Sigmoid colon (tissue), 7 donors: ENCODE data around the gene GTPBP8. TPM values are rescaled to one million over a fixed set of nuclear protein-coding genes. Genes with fewer than 3 reads are reported as not detected.
A peak's percentile ranks its signal among the peaks of the same experiment; 100 is the strongest.
"Not testable (repeated sequence)": the region's sequence is repeated elsewhere in the genome, so short reads cannot be mapped to it uniquely, and the experiment has no call there.

ENCODE experiments used
- DNase-seq: peaks from one replicate; pipeline ENCODE4 v3.0.0-alpha.2; 2019
- H3K27ac ChIP-seq, 4 donors: fragments of 200-600 bp; sonication (generic); one replicate each; pipeline ENCODE4 v1.5.1; 2016 to 2019; ENCODE audit warnings: mild to moderate bottlenecking in 1 of 4
- H3K27me3 ChIP-seq, 3 donors: fragments of 200-600 bp; sonication (generic); one replicate each; pipeline ENCODE4 v1.5.1; 2019; ENCODE audit warnings: mild to moderate bottlenecking in 1 of 3
- H3K36me3 ChIP-seq, 4 donors: fragments of 200-600 bp; sonication (generic); one replicate each; pipeline ENCODE4 v1.5.1; 2016 to 2019
- H3K4me1 ChIP-seq, 4 donors: fragments of 200-600 bp; sonication (generic); one replicate each; pipeline ENCODE4 v1.5.1; 2017 to 2019
- H3K4me3 ChIP-seq, 4 donors: fragments of 200-600 bp; sonication (generic); one replicate each; pipeline ENCODE4 v1.5.1; 2017 to 2019; ENCODE audit warnings: mild to moderate bottlenecking in 2 of 4, moderate library complexity in 1 of 4
- H3K9me3 ChIP-seq, 4 donors: fragments of 200-600 bp in 3 of 4; sonication (generic) in 3 of 4; one replicate each; pipeline versions ENCODE4 v1.5.1 to v1.6.1; 2013 to 2019
- CTCF ChIP-seq, 4 experiments: fragments of 450-650 bp in 3 of 4; fragments of 200-600 bp in 1 of 4; IDR thresholded peaks; one replicate each; pipeline ENCODE4 v1.5.1; 2016 to 2019; ENCODE audit warnings: antibody characterized with exemption in 4 of 4, mild to moderate bottlenecking in 3 of 4, moderate library complexity in 2 of 4
- EP300 ChIP-seq, 4 donors: sonication (generic); formaldehyde crosslinking; IDR thresholded peaks; one replicate each; pipeline ENCODE4 v1.6.1; 2017; ENCODE audit warnings: antibody characterized with exemption in 4 of 4
- POLR2A ChIP-seq, 2 donors: fragments of 450-650 bp; IDR thresholded peaks; one replicate each; pipeline ENCODE4 v1.6.1; 2016; ENCODE audit warnings: antibody characterized with exemption in 2 of 2, mild to moderate bottlenecking in 2 of 2, moderate library complexity in 2 of 2
- POLR2AphosphoS5 ChIP-seq, 4 donors: sonication (generic); formaldehyde crosslinking; IDR thresholded peaks; one replicate each; pipeline ENCODE4 v1.6.1; 2017; ENCODE audit warnings: antibody characterized with exemption in 4 of 4
- WGBS, 2 donors: extraction: QIAGEN DNeasy Blood & Tissue Kit; methylation state at CpG; one replicate each; pipeline ENCODE4 v1.1.7; 2013; 5-methylcytosine and 5-hydroxymethylcytosine counted together
- intact Hi-C: fragments of 100-400 bp; cut with DNase I; formaldehyde crosslinking; loops from one replicate; pipeline ENCODE4 v1.15.1; 2023
- polyA plus RNA-seq, 3 donors: library from polyadenylated mRNA; stranded (reverse); fragments of 200-250 nt; gene quantifications; one replicate each; pipeline ENCODE4 v1.2.3, GENCODE V29; 2013
- total RNA-seq, 4 donors: library from RNA; depleted of rRNA; stranded (reverse); fragments of >200 nt; gene quantifications; one replicate each; pipeline ENCODE4 v1.1.0, GENCODE V29; 2016
- donor health status: healthy with polysubstance abuse.
- donor health status: Bipolar disorder and iron deficiency.
- donor health status: healthy.

The GTPBP8 gene
- total and polyA plus RNA-seq, 7 donors, result 11.3 to 38.2 (median 20.6) TPM

GRCh38 chr3:113035387-113035982 is 44.7 kb downstream of the GTPBP8 start:
- H3K27me3 ChIP-seq, result no peaks in the 10 kb centered on the region
- H3K36me3 ChIP-seq, result no peaks in the 10 kb centered on the region
- H3K9me3 ChIP-seq, result no peaks in the 10 kb centered on the region
- no peak overlapping the region for H3K4me3 ChIP-seq
- intact Hi-C loops, result no loop called here
- H3K27ac ChIP-seq, result no peak overlapping the region
- 59 to 65% methylated on average over 6 of the region's 6 CpGs for WGBS, 2 donors
- no peak for TF ChIP-seq EP300 (IDR thresholded peaks at IDR 0.05)
- peak; percentile 67 to 76 (median 70) for TF ChIP-seq CTCF (IDR thresholded peaks at IDR 0.05)
- no peak for TF ChIP-seq POLR2AphosphoS5 (IDR thresholded peaks at IDR 0.05)
- no peak for DNase-seq
- no peaks in the 10 kb centered on the region for H3K4me1 ChIP-seq

DNA sequence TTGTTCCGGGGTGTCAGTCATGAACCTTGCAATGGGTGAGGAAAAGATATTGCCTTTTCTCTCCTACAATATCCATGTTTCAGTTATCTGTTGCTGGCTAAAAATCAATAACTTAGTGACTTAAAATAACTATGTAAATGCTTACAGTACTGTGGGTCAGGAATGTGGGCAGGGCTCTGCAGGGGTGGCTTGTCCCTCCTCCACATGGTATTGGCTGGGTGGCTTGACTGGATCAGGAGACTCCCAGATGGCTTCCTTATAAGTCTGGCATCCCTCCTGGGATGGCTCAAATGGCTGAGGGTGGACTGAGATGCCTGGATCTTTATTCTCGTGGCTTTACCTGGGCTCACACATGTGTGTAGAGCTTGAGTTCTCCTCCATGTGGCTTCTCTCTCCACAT is 47.5 kb downstream of the GTPBP8 start:
- H3K9me3 ChIP-seq, result no peaks in the 10 kb centered on the region
- 89 to 90% methylated on average over 2 of the region's 2 CpGs for WGBS, 2 donors
- TF ChIP-seq POLR2A (IDR thresholded peaks at IDR 0.05) (no peak), CTCF (IDR thresholded peaks at IDR 0.05) (no peak), EP300 (IDR thresholded peaks at IDR 0.05) (no peak), POLR2AphosphoS5 (IDR thresholded peaks at IDR 0.05) (no peak)
- H3K4me3 ChIP-seq, result no peak overlapping the region
- intact Hi-C loops, result no loop called here
- H3K36me3 ChIP-seq, result no peaks in the 10 kb centered on the region
- H3K27ac ChIP-seq, result no peak overlapping the region
- no peaks in the 10 kb centered on the region for H3K4me1 ChIP-seq
- no peak for DNase-seq
- H3K27me3 ChIP-seq, result no peaks in the 10 kb centered on the region

GRCh38 chr3:113039546-113039945 is 48.8 kb downstream of the GTPBP8 start:
- H3K27me3 ChIP-seq, result no peaks in the 10 kb centered on the region
- TF ChIP-seq CTCF (IDR thresholded peaks at IDR 0.05), result no peak
- no peak for TF ChIP-seq POLR2A (IDR thresholded peaks at IDR 0.05)
- TF ChIP-seq EP300 (IDR thresholded peaks at IDR 0.05), result no peak
- no peak for TF ChIP-seq POLR2AphosphoS5 (IDR thresholded peaks at IDR 0.05)
- no peaks in the 10 kb centered on the region for H3K36me3 ChIP-seq
- H3K9me3 ChIP-seq, result no peaks in the 10 kb centered on the region
- no peak overlapping the region for H3K27ac ChIP-seq
- H3K4me1 ChIP-seq, result no peaks in the 10 kb centered on the region
- no peak for DNase-seq
- intact Hi-C loops, result no loop called here
- no peak overlapping the region for H3K4me3 ChIP-seq
- 93 to 95% methylated on average over 5 of the region's 5 CpGs for WGBS, 2 donors

GRCh38 chr3:113040231-113040630 is 49.4 kb downstream of the GTPBP8 start:
- Histone ChIP-seq H3K4me1 (no peaks in the 10 kb centered on the region), H3K27ac (no peak overlapping the region), H3K36me3 (no peaks in the 10 kb centered on the region), H3K4me3 (no peak overlapping the region), H3K9me3 (no peaks in the 10 kb centered on the region), H3K27me3 (no peaks in the 10 kb centered on the region)
- TF ChIP-seq CTCF (IDR thresholded peaks at IDR 0.05), result no peak
- no peak for TF ChIP-seq EP300 (IDR thresholded peaks at IDR 0.05)
- no peak for TF ChIP-seq POLR2A (IDR thresholded peaks at IDR 0.05)
- no peak for TF ChIP-seq POLR2AphosphoS5 (IDR thresholded peaks at IDR 0.05)
- WGBS, 2 donors, result 70 to 79% methylated on average over 4 of the region's 4 CpGs
- no peak for DNase-seq
- intact Hi-C loops, result no loop called here

GRCh38 chr3:113043686-113044085 is 52.9 kb downstream of the GTPBP8 start:
- no peaks in the 10 kb centered on the region for H3K4me1 ChIP-seq
- no peaks in the 10 kb centered on the region for H3K27me3 ChIP-seq
- H3K27ac ChIP-seq, result no peak overlapping the region
- no peak for TF ChIP-seq POLR2AphosphoS5 (IDR thresholded peaks at IDR 0.05)
- TF ChIP-seq EP300 (IDR thresholded peaks at IDR 0.05), result no peak
- TF ChIP-seq POLR2A (IDR thresholded peaks at IDR 0.05), result no peak
- TF ChIP-seq CTCF (IDR thresholded peaks at IDR 0.05), result no peak
- H3K4me3 ChIP-seq, result no peak overlapping the region
- WGBS, 2 donors, result 77 to 85% methylated on average over 2 of the region's 2 CpGs
- H3K9me3 ChIP-seq, result no peaks in the 10 kb centered on the region
- intact Hi-C loops, result no loop called here
- no peaks in the 10 kb centered on the region for H3K36me3 ChIP-seq
- DNase-seq, result no peak

- H3K27ac ChIP-seq, H3K4me1 ChIP-seq, H3K9me3 ChIP-seq, H3K27me3 ChIP-seq, H3K36me3 ChIP-seq, H3K4me3 ChIP-seq, intact Hi-C loops, DNase-seq: not testable (repeated sequence)
- 91 to 94% methylated on average over 51 to 55 of the region's 55 CpGs for WGBS, 2 donors
Measured at GRCh38 chr3:113046186-113046965, 55.6 kb downstream of the GTPBP8 start.
